SU-DHL-6 (cell line): ENCODE results near the gene TTC13.

Experiments used
- H2AFZ ChIP-seq: fragments of 200-600 bp; sonication (generic); 2 replicates; pipeline ENCODE4 v1.6.1; 2014; ENCODE audit warnings: low read depth, mild to moderate bottlenecking, moderate library complexity, mixed read lengths, antibody characterized with exemption, low read length; ENCODE audit not compliant: severe bottlenecking
- H3F3A ChIP-seq: fragments of 200-600 bp; shearing (Covaris generic); 2 replicates; pipeline ENCODE4 v1.6.0; 2016; ENCODE audit warnings: antibody characterized with exemption, mild to moderate bottlenecking; ENCODE audit not compliant: insufficient read depth
- H3K27ac ChIP-seq: fragments of 200-600 bp; sonication (generic); 2 replicates; pipeline ENCODE4 v1.5.1; 2016; ENCODE audit warnings: low read depth, mild to moderate bottlenecking, low read length, moderate library complexity, mixed read lengths
- H3K27me3 ChIP-seq: fragments of 200-600 bp; sonication (generic), shearing (Covaris generic); 2 replicates; pipeline ENCODE4 v1.6.0; 2014; ENCODE audit warnings: mild to moderate bottlenecking, low read length
- H3K36me3 ChIP-seq: fragments of 200-600 bp; sonication (generic); 2 replicates; pipeline ENCODE4 v1.6.1; 2014; ENCODE audit warnings: mild to moderate bottlenecking, low read length, mixed read lengths
- H3K4me2 ChIP-seq: fragments of 300-600, 200-600 bp; shearing (Covaris generic), sonication (generic); 2 replicates; pipeline ENCODE4 v1.6.0; 2014; ENCODE audit warnings: low read length, low read depth, mild to moderate bottlenecking; ENCODE audit not compliant: poor library complexity, severe bottlenecking
- H3K4me3 ChIP-seq: fragments of 200-600 bp; sonication (generic); 2 replicates; pipeline ENCODE4 v1.5.1; 2014; ENCODE audit warnings: antibody characterized with exemption, low read length, mild to moderate bottlenecking, mixed read lengths; ENCODE audit not compliant: insufficient read depth, poor library complexity, severe bottlenecking
- H3K79me2 ChIP-seq: fragments of 200-600 bp; sonication (generic); 2 replicates; pipeline ENCODE4 v1.6.1; 2014; ENCODE audit warnings: mild to moderate bottlenecking, low read length, moderate library complexity; ENCODE audit not compliant: insufficient read depth
- H3K9ac ChIP-seq: fragments of 200-600 bp; sonication (generic); 2 replicates; pipeline ENCODE4 v1.7.0; 2014; ENCODE audit warnings: mild to moderate bottlenecking, low read length
- H3K9me2 ChIP-seq: fragments of 200-600 bp; sonication (generic); replicated peaks from 2 replicates; pipeline ENCODE4 v1.6.1; 2014; ENCODE audit warnings: low read length; ENCODE audit not compliant: insufficient read depth
- H3K9me3 ChIP-seq: fragments of 200-600 bp; sonication (generic); 2 replicates; pipeline ENCODE4 v1.6.1; 2014; ENCODE audit warnings: low read length, mixed read lengths; ENCODE audit not compliant: insufficient read depth
- H4K20me1 ChIP-seq: fragments of 200-600 bp; sonication (generic); 2 replicates; pipeline ENCODE4 v1.6.1; 2014; ENCODE audit warnings: low read depth, mild to moderate bottlenecking, antibody characterized with exemption, low read length, moderate library complexity, mixed read lengths
- CTCF ChIP-seq: fragments of 200-600 bp; sonication (generic); IDR thresholded peaks from one replicate; pipeline ENCODE4 v1.5.1; 2017; ENCODE audit warnings: antibody characterized with exemption, mild to moderate bottlenecking, low read length, moderate library complexity; ENCODE audit not compliant: insufficient read depth, poor library complexity, severe bottlenecking
- EZH2phosphoT487 ChIP-seq: fragments of 200-600 bp; sonication (generic), shearing (Covaris generic); conservative IDR thresholded peaks from 2 replicates; pipeline ENCODE4 v1.6.1; 2018; ENCODE audit warnings: mild to moderate bottlenecking, antibody characterized with exemption, low read length, moderate library complexity, mixed read lengths

The TTC13 gene

DNA sequence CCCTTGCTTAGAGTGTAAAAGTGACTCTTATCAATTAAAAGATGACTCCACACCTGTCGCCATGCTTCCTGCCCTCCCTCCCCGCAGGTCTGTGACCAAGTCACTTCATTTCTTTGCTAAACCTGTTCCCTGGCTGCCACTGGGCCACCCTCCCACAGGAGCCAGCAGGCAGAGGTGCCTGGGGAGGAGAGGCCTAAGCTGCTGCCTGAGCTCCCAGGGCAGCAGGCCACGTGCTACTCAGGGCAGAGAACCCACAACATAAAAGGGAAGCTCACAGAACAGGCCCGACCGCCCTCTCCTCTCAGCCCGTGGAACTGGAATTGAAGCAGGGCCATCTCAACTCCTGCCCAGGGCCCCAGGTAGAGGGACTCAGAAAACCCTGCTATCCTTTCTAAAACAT is 115.2 kb downstream of the TTC13 start:
- Histone ChIP-seq H3F3A (no peaks in the 10 kb centered on the region), H3K36me3 (no peaks in the 10 kb centered on the region), H4K20me1 (no peaks in the 10 kb centered on the region), H3K4me3 (no peak overlapping the region), H3K9ac (no peak overlapping the region), H3K9me2 (no peaks in the 10 kb centered on the region), H3K27me3 (no peaks in the 10 kb centered on the region), H3K79me2 (no peaks in the 10 kb centered on the region), H3K9me3 (no peaks in the 10 kb centered on the region), H3K4me2 (no peak overlapping the region), H3K27ac (no peak overlapping the region), H2AFZ (no peak overlapping the region)
- TF ChIP-seq CTCF: no peak
- TF ChIP-seq EZH2phosphoT487: no peak

DNA sequence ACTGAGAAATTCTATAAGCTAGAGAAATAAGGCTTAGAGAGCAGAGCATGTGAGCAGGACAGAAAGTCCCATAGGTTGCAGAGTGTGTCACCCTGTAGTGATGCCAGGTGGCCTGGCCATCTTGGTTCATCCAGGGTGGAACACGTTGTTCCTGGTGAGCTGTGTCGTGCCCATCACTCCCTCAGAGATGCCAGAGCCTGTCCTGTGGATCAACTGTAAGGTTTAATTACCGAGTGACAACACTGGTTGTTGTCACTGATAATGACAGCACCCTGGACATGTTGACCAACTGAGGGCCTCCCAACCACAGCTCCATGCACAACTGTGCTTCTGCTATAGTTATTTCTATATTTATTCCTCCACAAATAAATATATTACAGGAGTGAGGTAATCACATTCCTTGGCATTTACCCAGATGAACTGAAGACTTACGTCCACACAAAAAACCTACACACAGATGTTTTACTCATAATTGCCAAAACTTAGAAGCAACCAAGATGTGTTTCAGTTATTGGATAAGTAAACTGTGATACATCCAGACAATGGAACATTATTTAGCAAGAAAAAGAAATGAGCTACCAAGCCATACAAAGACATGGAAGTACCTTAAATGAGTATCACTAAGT is 116.6 kb downstream of the TTC13 start:
- no peaks in the 10 kb centered on the region for H3F3A ChIP-seq
- H2AFZ ChIP-seq: no peak overlapping the region
- no peaks in the 10 kb centered on the region for H3K9me2 ChIP-seq
- no peak overlapping the region for H3K27ac ChIP-seq
- TF ChIP-seq CTCF: no peak
- no peak for TF ChIP-seq EZH2phosphoT487
- H4K20me1 ChIP-seq: no peaks in the 10 kb centered on the region
- no peaks in the 10 kb centered on the region for H3K79me2 ChIP-seq
- no peak overlapping the region for H3K4me3 ChIP-seq
- no peak overlapping the region for H3K4me2 ChIP-seq
- H3K9ac ChIP-seq: no peak overlapping the region
- no peaks in the 10 kb centered on the region for H3K27me3 ChIP-seq
- H3K36me3 ChIP-seq: no peaks in the 10 kb centered on the region
- H3K9me3 ChIP-seq: no peaks in the 10 kb centered on the region

GRCh38 chr1:230861489-230861888 is 117.2 kb downstream of the TTC13 start:
- H3K27ac ChIP-seq: no peak overlapping the region
- H4K20me1 ChIP-seq: no peaks in the 10 kb centered on the region
- H3K4me2 ChIP-seq: no peak overlapping the region
- no peak overlapping the region for H3K9ac ChIP-seq
- no peaks in the 10 kb centered on the region for H3K79me2 ChIP-seq
- no peaks in the 10 kb centered on the region for H3F3A ChIP-seq
- H3K4me3 ChIP-seq: no peak overlapping the region
- no peaks in the 10 kb centered on the region for H3K9me2 ChIP-seq
- no peaks in the 10 kb centered on the region for H3K36me3 ChIP-seq
- H2AFZ ChIP-seq: no peak overlapping the region
- no peaks in the 10 kb centered on the region for H3K27me3 ChIP-seq
- H3K9me3 ChIP-seq: no peaks in the 10 kb centered on the region
- TF ChIP-seq EZH2phosphoT487 (no peak), CTCF (no peak)
